ENCODE results near the gene CDKN2B.

The CDKN2B gene

GRCh38 chr9:21993893-21994555, 15.1 kb downstream of the CDKN2B start, which contains the start of gene CDKN2A:
CDKN2A (minus strand) TSS chr9:21994392.
- DNase-seq (ENCODE audit: low read depth) = no peak

GRCh38 chr9:21993007-21993406, 16.1 kb downstream of the CDKN2B start:
- no peak for DNase-seq (ENCODE audit: low read depth)

GRCh38 chr9:21991072-21991959, 17.8 kb downstream of the CDKN2B start:
- DNase-seq (ENCODE audit: low read depth) = no peak

- DNase-seq (ENCODE audit: low read depth) = no peak
Observed at GRCh38 chr9:21989440-21990189, 19.5 kb downstream of the CDKN2B start.

- no peak for DNase-seq (ENCODE audit: low read depth)
Observed at GRCh38 chr9:21988056-21988990, 20.8 kb downstream of the CDKN2B start.

- DNase-seq (ENCODE audit: low read depth) = no peak
Observed at GRCh38 chr9:21985964-21986667, 23.0 kb downstream of the CDKN2B start.

GRCh38 chr9:21984101-21984500, 25.0 kb downstream of the CDKN2B start:
- no peak for DNase-seq (ENCODE audit: low read depth)

GRCh38 chr9:21983561-21983935, 25.6 kb downstream of the CDKN2B start:
- no peak for DNase-seq (ENCODE audit: low read depth)

- no peak for DNase-seq (ENCODE audit: low read depth)
Observed at GRCh38 chr9:21982861-21983560, 26.1 kb downstream of the CDKN2B start.

GRCh38 chr9:21982391-21982790, 26.7 kb downstream of the CDKN2B start:
- no peak for DNase-seq (ENCODE audit: low read depth)

- no peak for DNase-seq (ENCODE audit: low read depth)
Observed at GRCh38 chr9:21976334-21976875, 32.7 kb downstream of the CDKN2B start.

- DNase-seq (ENCODE audit: low read depth) = no peak
Observed at GRCh38 chr9:21974722-21975409, 34.2 kb downstream of the CDKN2B start.

GRCh38 chr9:21974343-21974721, 34.8 kb downstream of the CDKN2B start:
- DNase-seq (ENCODE audit: low read depth) = no peak

GRCh38 chr9:21972361-21972760, 36.7 kb downstream of the CDKN2B start:
- DNase-seq (ENCODE audit: low read depth) = no peak

- no peak for DNase-seq (ENCODE audit: low read depth)
Observed at GRCh38 chr9:21970800-21971640, 38.1 kb downstream of the CDKN2B start.

- no peak for DNase-seq (ENCODE audit: low read depth)
Observed at GRCh38 chr9:21969951-21970799, 38.9 kb downstream of the CDKN2B start.

All from activated T-cell treated with anti-CD3 and anti-CD28 coated beads for 1 hour (primary cell).